ENCODE results near the gene STRA8.
A peak's percentile ranks its signal among the peaks of the same experiment; 100 is the strongest.

The STRA8 gene

GRCh38 chr7:135271255-135271615 is 37.6 kb downstream of the STRA8 start:
- DNase-seq, result no peak

GRCh38 chr7:135272303-135272702 is 38.7 kb downstream of the STRA8 start:
- no peak for DNase-seq

DNA sequence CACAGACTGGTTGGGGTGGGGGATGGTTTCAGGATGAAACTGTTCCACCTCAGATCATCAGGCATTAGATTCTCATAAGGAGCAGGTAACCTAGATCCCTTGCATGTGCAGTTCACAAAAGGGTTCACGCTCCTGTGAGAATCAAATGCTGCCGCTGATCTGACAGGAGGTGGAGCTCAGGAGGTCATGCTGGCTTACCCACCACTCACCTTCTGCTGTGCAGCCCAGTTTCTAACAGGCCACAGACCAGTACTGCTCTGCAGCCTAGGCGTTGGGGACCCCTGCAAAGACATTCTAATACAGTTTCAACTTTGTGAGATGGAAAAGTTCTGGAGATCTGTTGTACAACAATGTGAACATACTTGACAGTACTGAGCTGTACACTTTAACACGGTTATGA is 39.9 kb downstream of the STRA8 start:
- DNase-seq, result no peak

DNA sequence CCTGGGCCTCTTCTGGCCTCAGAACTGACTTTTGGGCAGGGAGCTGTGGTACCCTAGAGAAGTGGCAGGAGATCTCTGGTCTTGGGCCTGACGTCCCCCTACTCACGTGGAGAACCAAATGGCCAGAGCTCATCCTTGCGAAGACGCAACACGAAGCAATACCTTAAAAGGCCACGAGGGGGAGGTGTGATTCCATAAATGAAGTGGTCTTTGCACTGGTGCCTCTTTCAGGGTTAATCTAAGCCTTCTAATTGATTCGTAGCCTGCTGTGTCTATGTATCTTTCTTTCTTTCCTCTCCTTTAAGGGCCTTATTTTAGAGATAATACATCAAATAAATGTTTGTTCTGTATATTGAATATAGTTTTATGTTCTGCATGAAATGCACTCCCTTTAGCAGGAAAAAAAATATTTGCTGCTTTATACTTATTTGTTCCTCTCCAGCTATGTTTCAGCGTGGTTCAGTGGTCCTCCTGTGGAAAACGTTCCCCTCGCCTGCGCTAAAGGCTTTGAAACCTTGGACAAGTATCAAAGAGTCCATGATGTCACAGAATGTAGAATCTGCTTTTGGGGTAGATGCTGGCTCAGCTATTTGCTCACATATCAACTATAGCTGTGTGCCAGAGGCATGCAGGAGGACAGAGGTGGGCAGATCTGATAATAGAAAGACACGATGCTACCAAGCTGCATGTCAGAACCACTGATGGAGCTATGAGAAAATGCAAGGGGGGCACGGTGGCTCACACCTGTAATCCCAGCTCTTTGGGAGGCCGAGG is 41.0 kb downstream of the STRA8 start:
- peak; percentile 69 for DNase-seq

DNA sequence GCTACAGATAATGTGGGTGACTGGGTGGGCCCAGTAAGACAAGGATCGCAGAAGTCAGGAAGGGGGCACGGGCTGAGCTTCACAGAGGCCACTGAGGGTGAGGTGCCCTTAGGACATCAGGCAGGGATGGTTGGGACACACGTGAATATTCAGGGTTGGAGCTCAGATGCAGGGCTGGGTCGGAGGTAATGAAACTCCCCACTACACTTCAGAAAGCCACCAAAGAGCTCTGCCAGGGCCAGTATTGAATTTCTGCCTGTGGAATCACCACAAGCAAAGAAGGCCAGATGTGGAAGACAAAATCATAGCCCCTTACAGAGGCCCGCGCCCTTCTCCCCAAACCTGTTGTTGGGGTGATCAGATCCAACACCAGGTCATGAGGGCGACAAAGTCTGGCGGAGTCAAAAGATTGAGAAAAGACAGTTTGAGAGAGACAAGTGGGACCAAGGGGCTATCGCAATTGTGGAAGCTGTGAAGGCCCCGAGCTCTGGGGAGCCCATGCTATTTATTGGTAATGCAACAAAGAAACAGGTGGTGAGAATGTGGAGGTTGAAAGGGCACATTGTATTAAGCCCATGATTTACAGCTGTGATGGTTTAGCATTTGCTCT is 42.4 kb downstream of the STRA8 start:
- DNase-seq, result no peak

DNA sequence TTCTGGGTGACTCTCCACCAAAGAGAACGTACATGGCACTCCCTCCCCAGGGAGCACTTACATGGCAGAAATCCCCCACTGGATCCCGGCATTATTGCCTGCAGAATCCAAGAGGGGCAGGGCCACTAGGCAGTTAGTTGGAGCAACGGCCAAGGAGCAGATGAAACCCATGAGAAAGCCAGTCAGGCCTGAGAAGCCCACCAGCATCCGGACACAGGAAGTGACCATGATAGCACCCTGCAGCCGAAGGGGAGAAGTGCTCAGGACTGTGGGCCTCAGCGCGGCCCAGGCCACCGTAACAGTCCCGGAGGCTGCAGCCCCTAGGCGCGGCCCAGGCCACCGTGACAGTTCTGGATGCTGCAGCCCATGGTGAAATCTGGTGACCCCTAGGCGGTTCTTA is 43.5 kb downstream of the STRA8 start:
- no peak for DNase-seq

DNA sequence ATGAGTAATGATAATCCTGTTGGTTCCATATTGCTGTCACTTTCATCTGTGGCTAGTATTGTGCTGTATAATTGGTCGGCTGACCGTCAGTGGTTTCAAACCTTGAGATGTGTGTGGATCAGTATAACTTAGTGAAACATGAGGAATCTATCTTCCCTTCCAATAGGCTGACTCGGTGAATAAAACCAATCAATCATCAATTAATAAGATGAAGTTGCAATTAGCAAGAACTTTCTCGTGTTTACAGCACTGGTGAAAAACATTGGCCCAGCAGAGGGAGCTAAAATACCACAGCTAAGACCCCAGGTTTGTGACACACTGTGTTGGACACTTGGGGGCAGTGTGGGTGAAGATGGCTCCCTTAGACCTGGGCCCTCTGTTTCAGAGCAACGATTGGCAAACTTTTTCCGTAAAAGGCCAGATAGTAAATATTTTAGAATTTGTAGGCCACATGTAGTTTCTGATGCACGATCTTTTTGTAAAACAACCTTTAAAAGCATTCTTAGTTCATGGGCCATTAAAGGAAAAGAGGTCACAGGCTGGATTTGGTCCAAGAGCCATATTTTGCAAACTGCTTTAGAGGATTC is 47.8 kb downstream of the STRA8 start:
- DNase-seq, result peak; percentile 64

- no peak for DNase-seq
Measured at GRCh38 chr7:135282561-135283254, 49.1 kb downstream of the STRA8 start.

- DNase-seq, result no peak
Measured at GRCh38 chr7:135283959-135284638, 50.5 kb downstream of the STRA8 start.

DNA sequence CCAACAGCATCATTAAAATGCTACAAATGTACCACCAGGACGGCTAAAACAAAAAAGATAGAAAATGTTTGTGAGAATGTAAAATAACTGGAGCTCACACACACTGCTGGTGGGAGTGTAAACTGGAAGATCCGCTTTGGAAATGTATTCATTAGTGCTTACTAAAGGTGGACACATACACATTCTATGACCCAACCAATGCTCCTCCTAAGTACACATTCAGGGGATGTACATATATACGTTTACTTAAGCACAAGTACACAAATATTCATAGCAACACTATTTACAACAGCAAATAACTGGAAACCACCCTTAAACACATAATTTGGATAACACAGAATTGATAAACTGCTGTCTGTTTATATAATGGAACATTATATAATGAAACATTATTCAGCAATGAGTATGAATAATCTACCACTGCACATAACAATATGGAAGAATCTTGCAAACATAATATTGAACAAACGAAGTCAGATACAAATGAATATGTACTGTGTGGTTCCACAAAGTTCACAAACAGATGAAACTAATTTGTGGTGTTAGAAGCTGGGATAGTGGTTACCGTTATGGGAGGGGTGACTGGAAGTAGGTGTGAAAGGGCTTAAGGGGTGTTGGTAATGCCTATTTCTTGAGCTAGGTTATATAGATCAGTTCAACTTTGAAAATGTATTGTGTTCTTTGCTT is 52.1 kb downstream of the STRA8 start:
- no peak for DNase-seq

GRCh38 chr7:135286876-135287275 is 53.2 kb downstream of the STRA8 start:
- DNase-seq, result no peak

- DNase-seq, result no peak
Measured at GRCh38 chr7:135290594-135290993, 57.0 kb downstream of the STRA8 start.

DNA sequence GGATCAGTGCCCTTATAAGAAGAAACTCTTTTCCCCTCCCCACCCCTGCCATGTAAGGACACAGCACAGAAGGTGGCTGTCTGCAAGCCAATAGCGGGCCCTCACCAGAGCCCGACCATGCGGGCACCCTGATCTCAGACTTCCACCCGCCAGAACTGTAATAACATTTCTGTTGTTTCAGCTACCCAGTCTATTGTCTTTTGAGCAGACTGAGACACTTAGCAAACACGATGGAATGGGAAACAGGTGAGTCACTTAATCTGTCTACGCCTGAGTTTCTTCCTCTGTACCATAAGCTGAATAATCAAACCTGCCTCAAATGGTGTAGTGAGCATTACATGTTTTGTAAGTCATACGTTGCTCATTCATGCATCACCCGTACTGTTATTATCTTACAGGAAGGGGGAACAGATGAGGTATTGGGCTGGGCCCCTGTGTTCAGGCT is 58.2 kb downstream of the STRA8 start:
- DNase-seq, result no peak

- no peak for DNase-seq
Measured at GRCh38 chr7:135299235-135299634, 65.6 kb downstream of the STRA8 start.

- DNase-seq, result no peak
Measured at GRCh38 chr7:135300913-135301765, 67.5 kb downstream of the STRA8 start.
